GM21576 (cell line): ENCODE data around the gene INO80.

Source experiments
- ATAC-seq: cut with Tn5 transposase; IDR thresholded peaks from one replicate; pipeline ENCODE4 v1.9.1; 2021; ENCODE audit warnings: mild to moderate bottlenecking, moderate library complexity; ENCODE audit not compliant: unreplicated experiment

INO80 gene

DNA sequence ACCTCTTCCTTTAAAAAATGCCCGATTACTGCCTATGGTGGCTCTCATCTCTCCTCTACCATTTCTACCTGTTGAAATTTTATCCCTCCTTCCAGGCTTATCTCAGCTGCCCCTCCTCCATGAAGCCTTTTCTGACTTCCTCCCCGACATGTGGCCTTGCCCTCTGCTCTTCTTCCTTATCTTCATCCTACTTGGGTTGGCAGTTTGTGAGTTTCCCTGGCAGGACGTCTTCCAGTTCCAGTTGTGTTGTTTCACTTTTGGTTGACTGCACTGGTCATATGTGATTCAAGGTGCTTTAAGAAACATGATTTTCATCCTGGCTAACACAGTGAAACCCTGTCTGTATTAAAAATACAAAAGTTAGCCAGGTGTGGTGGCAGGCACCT, 182.6 kb downstream of the INO80 start:
- ATAC-seq = no peak

DNA sequence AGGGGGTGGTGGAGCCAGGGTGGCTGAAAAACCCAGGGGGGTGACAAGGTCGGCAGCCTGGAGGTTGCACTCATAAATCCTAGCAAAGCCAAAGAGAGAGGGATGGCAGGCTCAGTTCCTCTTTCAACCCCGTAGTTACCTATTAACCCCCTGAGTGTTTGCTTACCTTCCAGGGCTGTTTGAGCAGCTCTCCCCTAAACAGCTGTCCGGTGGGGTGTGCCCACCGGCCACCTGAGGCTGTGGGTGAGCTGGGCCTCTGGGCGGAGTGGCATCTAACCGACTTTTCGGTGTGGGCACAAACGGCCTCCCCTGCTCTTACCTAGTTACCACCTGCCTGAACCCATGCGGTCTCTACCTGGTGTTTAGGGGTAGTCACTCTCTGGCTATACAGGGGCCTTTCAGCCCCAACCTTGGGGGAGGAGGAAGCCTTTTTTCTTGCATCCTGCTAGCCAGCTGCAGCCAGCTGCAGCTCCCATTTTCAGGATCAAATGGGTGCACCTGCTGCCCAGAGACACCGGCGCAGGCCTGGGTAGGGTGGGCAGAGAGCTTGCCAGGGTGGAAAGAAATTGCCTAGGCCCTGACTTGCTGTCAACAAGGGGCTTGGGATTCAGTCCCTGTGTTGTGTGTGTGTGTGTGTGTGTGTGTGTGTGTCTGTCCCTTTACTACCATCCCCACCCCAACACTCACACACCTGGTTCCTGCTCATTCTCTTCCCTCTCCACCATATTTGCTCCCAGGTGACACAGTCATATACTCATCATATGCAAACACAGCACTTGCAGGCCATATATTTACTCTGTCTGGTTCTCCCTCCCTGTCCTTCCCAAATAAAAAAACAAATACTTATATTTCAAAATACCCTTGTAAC, 183.2 kb downstream of the INO80 start:
- no peak for ATAC-seq

DNA sequence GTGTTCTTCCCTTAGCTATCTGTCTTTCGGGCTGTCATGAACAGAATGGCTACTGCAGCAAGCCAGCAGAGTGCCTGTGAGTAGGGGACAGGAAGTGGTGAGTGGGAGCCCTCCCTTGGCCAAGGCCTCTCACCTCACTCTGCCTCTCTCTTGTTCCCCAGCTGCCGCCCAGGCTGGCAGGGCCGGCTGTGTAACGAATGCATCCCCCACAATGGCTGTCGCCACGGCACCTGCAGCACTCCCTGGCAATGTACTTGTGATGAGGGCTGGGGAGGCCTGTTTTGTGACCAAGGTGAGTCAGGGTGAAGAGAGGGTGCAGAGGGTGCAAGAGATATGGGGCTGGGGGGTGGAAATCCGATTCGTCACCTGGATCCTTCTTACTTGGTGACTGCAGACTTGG, 183.9 kb downstream of the INO80 start:
- no peak for ATAC-seq

DNA sequence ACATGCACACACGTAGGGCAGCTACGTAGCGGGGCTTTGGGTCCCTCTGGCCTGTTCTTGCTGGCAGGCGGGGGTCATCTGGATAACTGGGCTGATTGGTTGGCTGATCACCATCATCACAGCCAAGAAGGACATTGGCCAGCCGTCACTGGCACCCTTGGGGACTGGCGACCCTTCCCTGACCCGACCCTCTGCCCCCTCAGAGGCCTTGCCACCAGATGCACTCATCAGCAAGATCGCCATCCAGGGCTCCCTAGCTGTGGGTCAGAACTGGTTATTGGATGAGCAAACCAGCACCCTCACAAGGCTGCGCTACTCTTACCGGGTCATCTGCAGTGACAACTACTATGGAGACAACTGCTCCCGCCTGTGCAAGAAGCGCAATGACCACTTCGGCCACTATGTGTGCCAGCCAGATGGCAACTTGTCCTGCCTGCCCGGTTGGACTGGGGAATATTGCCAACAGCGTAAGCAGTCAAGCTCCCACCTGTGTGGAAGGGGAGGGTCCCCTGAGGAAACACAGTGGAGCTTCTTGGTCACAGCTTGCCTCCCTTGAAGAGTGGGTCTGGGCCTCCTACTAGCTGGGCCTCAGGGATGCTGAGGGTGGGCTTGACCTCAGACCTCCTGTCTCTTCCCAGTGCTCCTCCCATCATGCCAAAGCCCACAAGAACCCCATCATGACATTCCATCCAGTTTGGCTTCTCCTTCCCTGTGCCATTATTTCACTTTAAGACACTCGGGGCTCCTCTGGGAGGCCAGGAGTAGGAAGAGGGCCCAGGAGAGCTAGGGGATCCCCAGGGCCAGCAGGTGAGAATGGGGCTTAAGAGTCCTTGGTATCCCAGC, 184.6 kb downstream of the INO80 start:
- no peak for ATAC-seq

DNA sequence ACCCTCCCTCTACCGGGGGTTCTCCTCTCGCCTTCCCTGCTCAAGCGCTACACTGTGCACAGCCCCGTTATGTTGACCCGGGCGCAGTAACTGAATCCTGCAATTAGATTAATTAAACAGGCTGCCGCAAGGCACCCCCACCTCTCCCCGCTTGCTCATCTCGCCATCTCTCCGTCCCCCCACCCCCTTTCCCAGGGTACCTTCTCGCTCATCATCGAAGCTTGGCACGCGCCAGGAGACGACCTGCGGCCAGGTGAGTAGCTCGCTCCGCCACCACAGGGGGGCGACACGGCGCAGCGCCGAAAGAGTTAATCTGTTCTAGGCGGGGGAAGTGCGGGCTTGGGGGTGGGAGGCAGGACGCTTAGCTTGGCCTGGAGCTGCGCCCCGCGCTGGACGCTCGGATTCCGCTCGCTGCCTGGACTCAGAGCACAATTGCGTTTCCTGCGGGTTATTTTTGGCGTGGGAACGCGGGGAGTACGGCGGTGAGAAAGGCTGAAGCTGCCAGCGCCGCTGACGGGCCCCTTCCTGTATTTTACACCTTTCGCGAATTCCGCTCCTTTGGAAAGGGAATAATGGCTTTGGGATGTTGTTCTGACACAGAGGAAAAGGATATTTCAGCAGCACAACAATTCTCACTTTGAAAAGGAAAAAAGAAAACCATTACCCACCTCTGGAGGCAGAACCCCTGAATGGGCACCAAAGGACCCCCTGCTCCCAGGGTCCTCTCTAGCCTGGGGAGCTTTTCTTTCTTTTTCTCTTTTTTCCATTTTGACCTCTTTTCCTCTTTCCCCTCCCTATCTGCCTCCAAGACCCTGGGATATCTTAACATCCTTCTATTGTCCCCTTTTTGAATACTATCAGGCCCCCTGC, 185.4 kb downstream of the INO80 start:
- no peak for ATAC-seq

DNA sequence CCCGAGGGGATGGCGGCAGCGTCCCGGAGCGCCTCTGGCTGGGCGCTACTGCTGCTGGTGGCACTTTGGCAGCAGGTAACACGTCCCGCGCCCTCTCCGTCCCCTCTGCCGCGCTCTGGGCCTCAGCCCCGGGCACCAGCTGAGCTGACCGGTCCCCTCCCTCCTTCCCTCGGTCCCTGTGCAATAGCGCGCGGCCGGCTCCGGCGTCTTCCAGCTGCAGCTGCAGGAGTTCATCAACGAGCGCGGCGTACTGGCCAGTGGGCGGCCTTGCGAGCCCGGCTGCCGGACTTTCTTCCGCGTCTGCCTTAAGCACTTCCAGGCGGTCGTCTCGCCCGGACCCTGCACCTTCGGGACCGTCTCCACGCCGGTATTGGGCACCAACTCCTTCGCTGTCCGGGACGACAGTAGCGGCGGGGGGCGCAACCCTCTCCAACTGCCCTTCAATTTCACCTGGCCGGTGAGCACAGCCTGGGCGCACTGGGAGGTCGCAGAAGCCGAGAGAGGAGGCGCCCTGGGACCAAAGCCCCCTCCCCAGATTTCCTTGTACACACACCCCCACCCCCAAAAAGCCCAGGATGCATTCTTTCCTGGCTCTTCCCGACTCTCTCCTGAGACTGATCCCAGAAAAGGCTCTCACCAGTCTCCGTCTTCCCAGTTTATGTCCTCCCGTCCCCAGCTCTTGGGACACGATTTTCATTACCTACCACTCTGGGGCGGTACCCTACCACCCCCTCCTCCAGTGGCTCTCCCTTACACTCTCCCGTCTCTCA, 186.2 kb downstream of the INO80 start:
- no peak for ATAC-seq
